Astrocyte of the spinal cord (primary cell): ENCODE measurements around the gene SOX5.
A peak's percentile ranks its signal among the peaks of the same experiment; 100 is the strongest.

Experiments used
- DNase-seq: peaks from one replicate; pipeline ENCODE4 v3.0.0; 2011; ENCODE audit warnings: low read depth, low spot score
- H3K4me3 ChIP-seq: 2 replicates; pipeline ENCODE4 v1.5.1; 2011; ENCODE audit warnings: low read depth, mild to moderate bottlenecking, low read length, moderate library complexity
- CTCF ChIP-seq: IDR thresholded peaks from 2 replicates; pipeline ENCODE4 v1.5.1; 2012; ENCODE audit warnings: low read depth, mild to moderate bottlenecking, low read length, inconsistent platforms
- in situ Hi-C: cut with HindIII; loops from 2 replicates; pipeline ENCODE4 v1.10.0; 2017; ENCODE audit warnings: low sequenced_read_pairs

Gene SOX5

GRCh38 chr12:23927907-23928306, 21.6 kb downstream of the SOX5 start:
- DNase-seq = no peak
- in situ Hi-C loops = no loop called here
- no peak for TF ChIP-seq CTCF
- H3K4me3 ChIP-seq = no peak overlapping the region

- in situ Hi-C loops = no loop called here
- no peak overlapping the region for H3K4me3 ChIP-seq
- peak; percentile 30 for DNase-seq
- TF ChIP-seq CTCF = no peak
Observed at GRCh38 chr12:23921099-23921856, 28.2 kb downstream of the SOX5 start.

DNA sequence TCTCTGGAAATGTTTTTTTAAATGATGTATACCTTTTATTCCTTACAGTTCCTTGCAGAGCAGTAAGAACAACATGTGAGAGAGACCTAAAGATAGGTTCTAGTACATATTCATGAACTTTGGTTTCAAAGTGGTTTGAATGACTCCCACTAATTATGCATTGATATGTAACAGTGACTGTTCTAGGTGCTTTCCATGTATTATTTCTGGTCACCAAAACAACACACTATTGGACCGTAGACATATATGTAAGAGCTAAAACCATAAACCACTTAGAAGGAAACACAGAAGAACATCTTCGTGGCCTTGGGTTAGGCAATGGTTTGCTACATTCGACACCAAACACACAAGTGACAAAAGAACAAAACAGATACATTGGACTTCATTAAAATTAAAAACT, 37.9 kb downstream of the SOX5 start:
- in situ Hi-C loops = no loop called here
- DNase-seq = no peak
- no peak overlapping the region for H3K4me3 ChIP-seq
- TF ChIP-seq CTCF = no peak

DNA sequence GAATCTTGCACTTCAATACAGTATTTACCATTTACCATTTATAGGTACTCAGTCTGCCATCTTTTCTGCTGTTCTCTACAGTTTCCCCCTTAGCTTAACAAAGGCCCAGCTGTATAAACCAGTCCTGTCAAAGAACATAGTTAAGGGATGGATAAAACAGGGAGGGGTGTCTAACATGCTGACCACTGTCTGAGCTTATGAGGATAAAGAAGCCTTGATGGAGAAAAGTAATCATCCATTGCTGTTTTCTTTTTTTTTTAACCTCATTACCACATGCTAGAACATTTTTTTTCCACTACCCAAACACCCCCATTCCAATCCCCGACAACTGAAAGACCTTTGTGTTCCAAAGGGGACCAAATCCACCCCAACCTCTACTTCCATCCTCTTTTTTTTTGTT, 39.9 kb downstream of the SOX5 start:
- in situ Hi-C loops = no loop called here
- no peak for DNase-seq
- no peak overlapping the region for H3K4me3 ChIP-seq
- TF ChIP-seq CTCF = no peak

DNA sequence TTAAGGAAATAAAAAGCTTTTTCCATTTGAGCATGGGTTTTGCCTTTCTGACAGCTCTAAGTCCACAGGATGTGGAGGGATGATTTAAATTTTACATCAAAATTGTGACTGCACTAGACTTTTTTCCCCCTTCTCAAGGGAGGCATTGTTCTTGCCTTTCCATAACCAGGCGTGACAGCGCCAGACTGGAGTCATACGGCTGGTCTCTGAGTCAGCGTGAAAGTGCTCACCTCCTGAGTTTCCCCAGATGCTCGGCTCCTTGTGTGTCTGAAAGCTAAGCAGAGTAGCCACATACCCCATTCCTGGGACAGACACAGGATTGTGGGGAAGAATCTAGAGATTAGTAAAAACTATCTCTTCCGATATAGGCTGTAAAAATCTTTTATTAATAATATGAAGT, 43.1 kb downstream of the SOX5 start:
- in situ Hi-C loops = no loop called here
- DNase-seq = peak; percentile 90
- H3K4me3 ChIP-seq = no peak overlapping the region
- no peak for TF ChIP-seq CTCF

DNA sequence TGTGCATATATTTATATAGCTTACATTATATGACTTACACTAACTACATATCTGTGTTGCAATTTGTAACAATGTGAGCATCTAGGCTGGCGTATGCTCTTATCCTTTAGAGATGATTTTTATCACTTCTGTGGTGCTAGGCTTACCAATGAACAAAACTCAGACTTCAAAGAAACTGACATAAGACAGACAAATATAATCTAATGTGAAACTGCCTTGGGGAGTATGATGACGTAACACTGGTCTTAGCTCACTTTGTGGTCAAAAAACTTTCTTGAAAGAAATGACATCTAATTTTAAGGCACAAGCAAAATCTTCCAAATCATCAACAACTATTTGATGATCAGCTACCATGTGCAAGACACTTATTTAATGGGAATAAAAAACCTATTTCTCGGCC, 50.0 kb downstream of the SOX5 start:
- no peak for DNase-seq
- in situ Hi-C loops = no loop called here
- no peak for TF ChIP-seq CTCF
- H3K4me3 ChIP-seq = no peak overlapping the region
